H9 (cell line): ENCODE data around the gene CSMD2. TPM values are rescaled to one million over a fixed set of nuclear protein-coding genes. Genes with fewer than 3 reads are reported as not detected.

Experiments
- DNase-seq: peaks from one replicate; pipeline ENCODE4 v3.0.0-alpha.2; 2017
- H2AFZ ChIP-seq: one replicate; pipeline ENCODE4 v1.6.1; 2013; ENCODE audit warnings: mild to moderate bottlenecking, low read length, control low read depth, moderate library complexity
- H2AK5ac ChIP-seq: 2 replicates; pipeline ENCODE4 v1.6.1; 2013; ENCODE audit warnings: low read length, control low read depth, mixed read lengths; ENCODE audit not compliant: insufficient read length
- H2BK120ac ChIP-seq: one replicate; pipeline ENCODE4 v1.6.1; 2013; ENCODE audit warnings: low read depth, mild to moderate bottlenecking, low read length, control low read depth, inconsistent platforms; ENCODE audit not compliant: poor library complexity, severe bottlenecking
- H2BK12ac ChIP-seq: 2 replicates; pipeline ENCODE4 v1.6.1; 2013; ENCODE audit warnings: low read length, control low read depth, mixed read lengths, low read depth; ENCODE audit not compliant: insufficient read length
- H2BK15ac ChIP-seq: 2 replicates; pipeline ENCODE4 v1.6.1; 2013; ENCODE audit warnings: low read depth, low read length, control low read depth
- H2BK20ac ChIP-seq: one replicate; pipeline ENCODE4 v1.6.1; 2013; ENCODE audit warnings: low read depth, mild to moderate bottlenecking, low read length, control low read depth, inconsistent platforms; ENCODE audit not compliant: poor library complexity, severe bottlenecking
- H2BK5ac ChIP-seq: 2 replicates; pipeline ENCODE4 v1.6.1; 2013; ENCODE audit warnings: low read length, control low read depth, mixed read lengths; ENCODE audit not compliant: insufficient read length
- H3K14ac ChIP-seq: 2 replicates; pipeline ENCODE4 v1.6.1; 2013; ENCODE audit warnings: low read length, control low read depth; ENCODE audit not compliant: insufficient read depth
- H3K18ac ChIP-seq: 2 replicates; pipeline ENCODE4 v1.6.1; 2013; ENCODE audit warnings: low read depth, mild to moderate bottlenecking, mixed read lengths, low read length, control low read depth; ENCODE audit not compliant: insufficient read length
- H3K23ac ChIP-seq: 2 replicates; pipeline ENCODE4 v1.6.1; 2013; ENCODE audit warnings: low read length, control low read depth, mixed read lengths, low read depth; ENCODE audit not compliant: insufficient read length
- H3K23me2 ChIP-seq: 2 replicates; pipeline ENCODE4 v1.6.1; 2013; ENCODE audit warnings: low read depth, mild to moderate bottlenecking, mixed read lengths, low read length, control low read depth; ENCODE audit not compliant: insufficient read length, poor library complexity, severe bottlenecking
- H3K27ac ChIP-seq: 2 replicates; pipeline ENCODE4 v1.5.1; 2013; ENCODE audit warnings: low read length, control low read depth, mixed read lengths, low read depth; ENCODE audit not compliant: insufficient read length
- H3K27me3 ChIP-seq: 2 replicates; pipeline ENCODE4 v1.6.1; 2013; ENCODE audit warnings: low read length, control low read depth, inconsistent platforms; ENCODE audit not compliant: insufficient read depth
- H3K4ac ChIP-seq: 2 replicates; pipeline ENCODE4 v1.6.1; 2013; ENCODE audit warnings: low read depth, mild to moderate bottlenecking, control low read depth, inconsistent platforms, low read length, moderate library complexity
- H3K4me1 ChIP-seq: 2 replicates; pipeline ENCODE4 v1.6.1; 2013; ENCODE audit warnings: low read length, control low read depth, inconsistent platforms; ENCODE audit not compliant: insufficient read depth
- H3K4me2 ChIP-seq: 2 replicates; pipeline ENCODE4 v1.6.1; 2013; ENCODE audit warnings: low read length, control low read depth, mixed read lengths; ENCODE audit not compliant: insufficient read length, insufficient read depth
- H3K56ac ChIP-seq: 2 replicates; pipeline ENCODE4 v1.6.1; 2013; ENCODE audit warnings: low read depth, mild to moderate bottlenecking, mixed read lengths, low read length, control low read depth; ENCODE audit not compliant: insufficient read length
- H3K79me1 ChIP-seq: 2 replicates; pipeline ENCODE4 v1.6.1; 2013; ENCODE audit warnings: low read depth, mild to moderate bottlenecking, moderate library complexity, low read length, control low read depth, inconsistent platforms; ENCODE audit not compliant: insufficient read depth, poor library complexity, severe bottlenecking
- H3K79me2 ChIP-seq: 2 replicates; pipeline ENCODE4 v1.6.1; 2013; ENCODE audit warnings: low read length, control low read depth, inconsistent platforms; ENCODE audit not compliant: insufficient read depth
- H3K9ac ChIP-seq: 2 replicates; pipeline ENCODE4 v1.6.1; 2013; ENCODE audit warnings: low read length, control low read depth, mixed read lengths; ENCODE audit not compliant: insufficient read length; ENCODE audit errors: extremely low read depth
- H3K9me3 ChIP-seq: one replicate; pipeline ENCODE4 v1.6.1; 2013; ENCODE audit warnings: low read depth, low read length, inconsistent platforms; ENCODE audit not compliant: control insufficient read depth
- H3T11ph ChIP-seq: one replicate; pipeline ENCODE4 v1.6.1; 2013; ENCODE audit warnings: mild to moderate bottlenecking, low read length, control low read depth, inconsistent platforms
- H4K20me1 ChIP-seq: one replicate; pipeline ENCODE4 v1.6.1; 2013; ENCODE audit not compliant: control insufficient read depth, insufficient read length, insufficient read depth
- H4K5ac ChIP-seq: 2 replicates; pipeline ENCODE4 v1.6.1; 2013; ENCODE audit warnings: low read depth, mild to moderate bottlenecking, mixed read lengths, low read length, control low read depth; ENCODE audit not compliant: insufficient read length
- H4K8ac ChIP-seq: replicated peaks from 2 replicates; pipeline ENCODE4 v1.6.1; 2013; ENCODE audit warnings: low read length, control low read depth, mixed read lengths, low read depth; ENCODE audit not compliant: insufficient read length
- H4K91ac ChIP-seq: 2 replicates; pipeline ENCODE4 v1.6.1; 2013; ENCODE audit warnings: low read depth, mild to moderate bottlenecking, moderate library complexity, mixed read lengths, low read length, control low read depth; ENCODE audit not compliant: insufficient read length
- H3K27ac Mint-ChIP-seq, 3 experiments: 2 replicates in 2 of 3; 3 replicates in 1 of 3; pipeline ENCODE4 v1.8.0; 2020 to 2021; ENCODE audit warnings: mixed read lengths in 3 of 3, mild to moderate bottlenecking in 1 of 3, moderate library complexity in 1 of 3
- H3K27me3 Mint-ChIP-seq: 2 replicates; pipeline ENCODE4 v1.8.0; 2021; ENCODE audit warnings: low read depth, mild to moderate bottlenecking, moderate library complexity, mixed read lengths
- H3K36me3 Mint-ChIP-seq, 3 experiments: 2 replicates in 2 of 3; 3 replicates in 1 of 3; pipeline ENCODE4 v1.8.0; 2020 to 2021; ENCODE audit warnings: low read depth in 3 of 3, mixed read lengths in 3 of 3; ENCODE audit not compliant: insufficient read depth in 1 of 3
- H3K4me1 Mint-ChIP-seq, 2 experiments: 2 replicates each; pipeline ENCODE4 v1.8.0; 2020; ENCODE audit warnings: mixed read lengths in 2 of 2
- H3K4me3 Mint-ChIP-seq, 2 experiments: 2 replicates in 1 of 2; 3 replicates in 1 of 2; pipeline ENCODE4 v1.8.0; 2020 to 2021; ENCODE audit warnings: mild to moderate bottlenecking in 2 of 2, mixed read lengths in 2 of 2, moderate library complexity in 1 of 2
- H3K9me3 Mint-ChIP-seq, 2 experiments: 2 replicates in 1 of 2; 3 replicates in 1 of 2; pipeline ENCODE4 v1.8.0; 2020; ENCODE audit warnings: mild to moderate bottlenecking in 2 of 2, mixed read lengths in 2 of 2, moderate library complexity in 1 of 2
- WGBS: extraction: QIAGEN DNeasy Blood & Tissue Kit; methylation state at CpG from one replicate; pipeline ENCODE4 v1.1.7; 2013; ENCODE audit warnings: missing lambda C conversion rate, low lambda C conversion rate, mixed read lengths; ENCODE audit not compliant: insufficient read length; ENCODE audit errors: extremely low coverage; 5-methylcytosine and 5-hydroxymethylcytosine counted together
- total RNA-seq: library from RNA; stranded (reverse); gene quantifications from 2 replicates; pipeline ENCODE4 v1.2.1, GENCODE V29; 2021
- TF ChIP-seq, protein P1 (sequence below): fragments of 200-600 bp; sonication (generic); conservative IDR thresholded peaks from 3 replicates; pipeline ENCODE4 v1.8.0; 2021; ENCODE audit warnings: antibody characterized with exemption, mild to moderate bottlenecking

Gene CSMD2
- total RNA-seq, 1 experiment from 2014 or later = 6.4 TPM

DNA sequence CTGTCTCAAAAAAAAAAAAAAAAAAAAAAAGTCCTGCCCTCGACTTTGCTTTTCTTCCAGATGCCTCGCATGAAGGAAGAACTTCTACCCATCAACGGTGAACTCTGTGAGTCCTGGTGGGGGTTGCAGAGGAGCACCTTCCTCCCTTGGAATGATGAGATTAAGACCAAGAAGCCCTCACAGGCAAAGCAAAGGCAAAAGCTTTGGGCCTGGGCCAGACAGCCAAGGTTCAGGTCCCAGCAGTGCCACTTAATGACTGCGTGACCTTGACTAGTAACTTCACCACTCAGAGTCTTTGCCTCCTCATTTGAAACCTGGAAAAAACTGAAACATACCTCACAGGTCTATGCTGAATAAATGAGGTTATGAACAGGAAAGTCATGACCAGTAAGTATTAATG is 637.1 kb downstream of the CSMD2 start:
- Mint-ChIP-seq H3K9me3 (no peaks in the 10 kb centered on the region), H3K36me3 (peaks cover 0 to 4% (median 3%) of the 10 kb centered on the region in 3 experiments; a peak in 3 of 7 replicates), H3K27ac (no peak overlapping the region), H3K4me1 (peaks cover 0 to 6% of the 10 kb centered on the region in 2 experiments; a peak in 1 of 4 replicates), H3K4me3 (no peak overlapping the region), H3K27me3 (peaks cover 3% of the 10 kb centered on the region; the same call in 1 of the 2 replicates)
- H3K23ac ChIP-seq = no peak overlapping the region
- no peak overlapping the region for H2BK5ac ChIP-seq
- no peak overlapping the region for H3K56ac ChIP-seq
- no peak overlapping the region for H3K27ac ChIP-seq
- no peak overlapping the region for H3K4me2 ChIP-seq
- no peak overlapping the region for H3K14ac ChIP-seq
- no peaks in the 10 kb centered on the region for H4K20me1 ChIP-seq
- no peaks in the 10 kb centered on the region for H3K79me2 ChIP-seq
- H4K5ac ChIP-seq = no peak overlapping the region
- DNase-seq = no peak
- H2BK12ac ChIP-seq = no peak overlapping the region
- H2BK120ac ChIP-seq = no peak overlapping the region
- no peak overlapping the region for H2AFZ ChIP-seq
- H2AK5ac ChIP-seq = no peak overlapping the region
- no peaks in the 10 kb centered on the region for H3K4me1 ChIP-seq
- H3T11ph ChIP-seq = no peak overlapping the region
- TF ChIP-seq, protein P1, sequence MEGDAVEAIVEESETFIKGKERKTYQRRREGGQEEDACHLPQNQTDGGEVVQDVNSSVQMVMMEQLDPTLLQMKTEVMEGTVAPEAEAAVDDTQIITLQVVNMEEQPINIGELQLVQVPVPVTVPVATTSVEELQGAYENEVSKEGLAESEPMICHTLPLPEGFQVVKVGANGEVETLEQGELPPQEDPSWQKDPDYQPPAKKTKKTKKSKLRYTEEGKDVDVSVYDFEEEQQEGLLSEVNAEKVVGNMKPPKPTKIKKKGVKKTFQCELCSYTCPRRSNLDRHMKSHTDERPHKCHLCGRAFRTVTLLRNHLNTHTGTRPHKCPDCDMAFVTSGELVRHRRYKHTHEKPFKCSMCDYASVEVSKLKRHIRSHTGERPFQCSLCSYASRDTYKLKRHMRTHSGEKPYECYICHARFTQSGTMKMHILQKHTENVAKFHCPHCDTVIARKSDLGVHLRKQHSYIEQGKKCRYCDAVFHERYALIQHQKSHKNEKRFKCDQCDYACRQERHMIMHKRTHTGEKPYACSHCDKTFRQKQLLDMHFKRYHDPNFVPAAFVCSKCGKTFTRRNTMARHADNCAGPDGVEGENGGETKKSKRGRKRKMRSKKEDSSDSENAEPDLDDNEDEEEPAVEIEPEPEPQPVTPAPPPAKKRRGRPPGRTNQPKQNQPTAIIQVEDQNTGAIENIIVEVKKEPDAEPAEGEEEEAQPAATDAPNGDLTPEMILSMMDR = no peak
- no peaks in the 10 kb centered on the region for H3K9me3 ChIP-seq
- H3K9ac ChIP-seq = no peak overlapping the region
- no peaks in the 10 kb centered on the region; the same call in 1 of the 2 replicates for H3K27me3 ChIP-seq
- WGBS = no CpG with 5 or more reads among the region's 4 CpGs
- no peaks in the 10 kb centered on the region for H3K23me2 ChIP-seq
- no peak overlapping the region for H2BK20ac ChIP-seq
- H4K8ac ChIP-seq = no peak overlapping the region
- no peak overlapping the region for H3K18ac ChIP-seq
- H4K91ac ChIP-seq = no peak overlapping the region
- H3K79me1 ChIP-seq = no peaks in the 10 kb centered on the region
- no peak overlapping the region for H2BK15ac ChIP-seq
- no peak overlapping the region for H3K4ac ChIP-seq
